ENCODE results near the gene FAM168A. TPM values are rescaled to one million over a fixed set of nuclear protein-coding genes. Genes with fewer than 3 reads are reported as not detected.
"Not testable (repeated sequence)": the region's sequence is repeated elsewhere in the genome, so short reads cannot be mapped to it uniquely, and the experiment has no call there.

Gene FAM168A
- polyA plus RNA-seq, 3 donors from 2014 or later, result 1.3 to 3.1 (median 1.3) TPM

- no peak for DNase-seq
- Mint-ChIP-seq H3K9me3 (no peaks in the 10 kb centered on the region), H3K27me3 (ENCODE audit: low read depth in 3 of 3) (peaks cover 0 to 4% (median 0%) of the 10 kb centered on the region in 3 donors), H3K27ac (no peak overlapping the region), H3K4me1 (peaks cover 3 to 7% of the 10 kb centered on the region in 2 donors), H3K36me3 (peaks cover 5 to 7% (median 6%) of the 10 kb centered on the region in 3 donors), H3K4me3 (no peak overlapping the region)
These were observed 135.9 kb downstream of the FAM168A start for GRCh38 chr11:73461964-73462363.

GRCh38 chr11:73461335-73461840 is 136.5 kb downstream of the FAM168A start:
- H3K27ac Mint-ChIP-seq, result no peak overlapping the region
- H3K27me3 Mint-ChIP-seq (ENCODE audit: low read depth in 3 of 3), result peaks cover 0 to 4% (median 0%) of the 10 kb centered on the region in 3 donors
- peaks cover 3 to 7% of the 10 kb centered on the region in 2 donors for H3K4me1 Mint-ChIP-seq
- peaks cover 5 to 7% (median 6%) of the 10 kb centered on the region in 3 donors for H3K36me3 Mint-ChIP-seq
- H3K9me3 Mint-ChIP-seq, result no peaks in the 10 kb centered on the region
- H3K4me3 Mint-ChIP-seq, result no peak overlapping the region
- DNase-seq, result no peak

GRCh38 chr11:73458201-73458600 is 139.7 kb downstream of the FAM168A start:
- Mint-ChIP-seq H3K9me3 (no peaks in the 10 kb centered on the region), H3K4me1 (peaks cover 3 to 7% of the 10 kb centered on the region in 2 donors), H3K27me3 (ENCODE audit: low read depth in 3 of 3) (peaks cover 0 to 4% (median 1%) of the 10 kb centered on the region in 3 donors), H3K36me3 (peaks cover 1 to 7% (median 2%) of the 10 kb centered on the region in 3 donors), H3K27ac (peak overlapping the region in 1 of 6 donors; percentile 30), H3K4me3 (no peak overlapping the region)
- DNase-seq, result no peak

GRCh38 chr11:73454987-73455386 is 142.9 kb downstream of the FAM168A start:
- Mint-ChIP-seq H3K27ac (no peak overlapping the region), H3K36me3 (no peaks in the 10 kb centered on the region), H3K27me3 (ENCODE audit: low read depth in 3 of 3) (peaks cover 0 to 2% (median 1%) of the 10 kb centered on the region in 3 donors), H3K4me3 (no peak overlapping the region), H3K9me3 (no peaks in the 10 kb centered on the region), H3K4me1 (no peaks in the 10 kb centered on the region)
- DNase-seq, result no peak

- DNase-seq, result no peak
- Mint-ChIP-seq H3K36me3 (no peaks in the 10 kb centered on the region), H3K9me3 (no peaks in the 10 kb centered on the region), H3K4me1 (no peaks in the 10 kb centered on the region), H3K27me3 (ENCODE audit: low read depth in 3 of 3) (peaks cover 0 to 1% (median under 1%) of the 10 kb centered on the region in 3 donors), H3K4me3 (no peak overlapping the region), H3K27ac (no peak overlapping the region)
These were observed 144.3 kb downstream of the FAM168A start for GRCh38 chr11:73453562-73453961.

- Mint-ChIP-seq H3K27me3 (ENCODE audit: low read depth in 3 of 3) (peaks cover 0 to 1% (median 0%) of the 10 kb centered on the region in 3 donors), H3K36me3 (no peaks in the 10 kb centered on the region), H3K27ac (no peak overlapping the region), H3K9me3 (no peaks in the 10 kb centered on the region), H3K4me1 (no peaks in the 10 kb centered on the region), H3K4me3 (no peak overlapping the region)
- no peak for DNase-seq
These were observed 145.2 kb downstream of the FAM168A start for GRCh38 chr11:73452726-73453125.

GRCh38 chr11:73451896-73452295 is 146.0 kb downstream of the FAM168A start:
- DNase-seq, result no peak
- H3K9me3 Mint-ChIP-seq, result no peaks in the 10 kb centered on the region
- H3K4me3 Mint-ChIP-seq, result no peak overlapping the region
- H3K4me1 Mint-ChIP-seq, result peaks cover 0 to 4% of the 10 kb centered on the region in 2 donors
- no peaks in the 10 kb centered on the region for H3K36me3 Mint-ChIP-seq
- no peak overlapping the region for H3K27ac Mint-ChIP-seq
- H3K27me3 Mint-ChIP-seq (ENCODE audit: low read depth in 3 of 3), result peaks cover 0 to 1% (median 0%) of the 10 kb centered on the region in 3 donors

- H3K4me3 Mint-ChIP-seq, result no peak overlapping the region
- H3K27ac Mint-ChIP-seq, result no peak overlapping the region
- peaks cover 0 to under 1% (median 0%) of the 10 kb centered on the region in 3 donors for H3K36me3 Mint-ChIP-seq
- no peaks in the 10 kb centered on the region for H3K9me3 Mint-ChIP-seq
- peaks cover 0 to 2% (median 0%) of the 10 kb centered on the region in 3 donors for H3K27me3 Mint-ChIP-seq (ENCODE audit: low read depth in 3 of 3)
- H3K4me1 Mint-ChIP-seq, result peaks cover 1 to 10% of the 10 kb centered on the region in 2 donors
- DNase-seq, result no peak
These were observed 151.1 kb downstream of the FAM168A start for GRCh38 chr11:73446766-73447165.

- Mint-ChIP-seq H3K36me3 (peaks cover 0 to 5% (median 0%) of the 10 kb centered on the region in 3 donors), H3K4me3 (no peak overlapping the region), H3K4me1 (peaks cover 1 to 10% of the 10 kb centered on the region in 2 donors), H3K9me3 (no peaks in the 10 kb centered on the region), H3K27ac (peak overlapping the region in 2 of 6 donors; percentile 17 to 25), H3K27me3 (ENCODE audit: low read depth in 3 of 3) (peaks cover 0 to 2% (median 0%) of the 10 kb centered on the region in 3 donors)
- no peak for DNase-seq
These were observed 151.9 kb downstream of the FAM168A start for GRCh38 chr11:73445980-73446379.

- Mint-ChIP-seq H3K9me3 (no peaks in the 10 kb centered on the region), H3K27ac (no peak overlapping the region), H3K4me3 (no peak overlapping the region), H3K27me3 (ENCODE audit: low read depth in 3 of 3) (peaks cover 0 to 3% (median 2%) of the 10 kb centered on the region in 3 donors), H3K4me1 (no peaks in the 10 kb centered on the region), H3K36me3 (peaks cover 0 to 5% (median 4%) of the 10 kb centered on the region in 3 donors)
- DNase-seq, result no peak
These were observed 158.7 kb downstream of the FAM168A start for GRCh38 chr11:73439002-73439843.

GRCh38 chr11:73436859-73437258 is 161.1 kb downstream of the FAM168A start:
- H3K36me3 Mint-ChIP-seq; H3K9me3 Mint-ChIP-seq; H3K27me3 Mint-ChIP-seq (ENCODE audit: low read depth in 3 of 3); DNase-seq; H3K4me1 Mint-ChIP-seq; H3K27ac Mint-ChIP-seq; H3K4me3 Mint-ChIP-seq: not testable (repeated sequence)

- Mint-ChIP-seq H3K4me1 (no peaks in the 10 kb centered on the region), H3K9me3 (no peaks in the 10 kb centered on the region), H3K36me3 (peaks cover 4 to 7% (median 5%) of the 10 kb centered on the region in 3 donors), H3K27ac (no peak overlapping the region), H3K27me3 (ENCODE audit: low read depth in 3 of 3) (peaks cover 0 to 3% (median 2%) of the 10 kb centered on the region in 3 donors), H3K4me3 (no peak overlapping the region)
- no peak for DNase-seq
These were observed 166.5 kb downstream of the FAM168A start for GRCh38 chr11:73431396-73431795.

GRCh38 chr11:73430326-73430725 is 167.6 kb downstream of the FAM168A start:
- Mint-ChIP-seq H3K4me1 (no peaks in the 10 kb centered on the region), H3K27me3 (ENCODE audit: low read depth in 3 of 3) (peaks cover 0 to 2% (median 2%) of the 10 kb centered on the region in 3 donors), H3K9me3 (no peaks in the 10 kb centered on the region), H3K36me3 (peaks cover 4 to 7% (median 5%) of the 10 kb centered on the region in 3 donors), H3K4me3 (no peak overlapping the region), H3K27ac (no peak overlapping the region)
- no peak for DNase-seq

- no peak overlapping the region for H3K27ac Mint-ChIP-seq
These were observed 168.7 kb downstream of the FAM168A start for GRCh38 chr11:73429121-73429750.

More at GRCh38 chr11:73429121-73429750, 168.7 kb downstream of the FAM168A start:
- H3K9me3 Mint-ChIP-seq, result no peaks in the 10 kb centered on the region
- H3K36me3 Mint-ChIP-seq, result peaks cover 4 to 7% (median 5%) of the 10 kb centered on the region in 3 donors
- DNase-seq, result no peak
- peaks cover 0 to 2% (median 0%) of the 10 kb centered on the region in 3 donors for H3K27me3 Mint-ChIP-seq (ENCODE audit: low read depth in 3 of 3)
- H3K4me1 Mint-ChIP-seq, result no peaks in the 10 kb centered on the region
- H3K4me3 Mint-ChIP-seq, result no peak overlapping the region
